PC-3 (cell line): ENCODE results near the gene AIFM3.

Source experiments
- CTCF ChIP-seq: fragments of 300-600 bp; sonication (generic); conservative IDR thresholded peaks from 2 replicates; pipeline ENCODE4 v1.5.1; 2017; ENCODE audit warnings: antibody characterized with exemption, low read depth, mild to moderate bottlenecking, low read length
- EZH2phosphoT487 ChIP-seq: fragments of 300-600 bp; sonication (generic); IDR thresholded peaks from 2 replicates; pipeline ENCODE4 v1.6.1; 2018; ENCODE audit warnings: mild to moderate bottlenecking, antibody characterized with exemption, low read length, borderline replicate concordance

- no peak for TF ChIP-seq CTCF
- TF ChIP-seq EZH2phosphoT487, result no peak
These were observed 36.7 kb downstream of the AIFM3 start for GRCh38 chr22:21003782-21004181.
